Measurements from ENCODE around the gene TNFRSF13B.
A peak's percentile ranks its signal among the peaks of the same experiment; 100 is the strongest.

Gene TNFRSF13B

DNA sequence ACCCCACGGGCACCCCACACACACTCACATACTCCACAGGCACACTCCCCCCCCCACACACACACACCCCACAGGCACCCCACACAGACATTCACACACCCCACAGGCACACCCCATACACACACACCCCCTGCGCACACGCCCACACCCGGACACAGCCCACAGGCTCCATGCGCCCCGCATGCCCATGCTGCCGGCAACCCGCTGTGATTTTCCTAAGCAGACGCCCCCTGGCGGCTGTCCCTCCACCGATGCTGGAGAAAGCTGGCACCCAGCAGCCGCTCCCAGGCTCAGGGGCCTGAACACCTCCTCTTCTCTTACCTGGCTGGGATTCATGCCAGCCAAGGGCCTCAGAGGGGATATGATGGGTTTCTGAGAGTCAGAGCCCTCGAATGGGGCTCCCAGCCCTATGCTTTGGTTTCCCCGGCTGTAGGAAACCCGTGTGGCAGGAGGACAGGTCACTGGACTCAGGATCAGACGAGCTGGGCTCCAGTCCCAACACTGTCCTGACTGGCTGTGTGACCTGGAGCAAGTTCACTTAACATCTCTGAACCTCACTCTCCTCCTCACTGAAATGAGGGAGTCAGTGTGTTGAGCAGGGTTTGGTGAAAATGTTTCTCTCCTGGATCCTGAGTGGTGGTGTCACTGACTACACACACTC lies 19.6 kb upstream of the TNFRSF13B start:
- TF ChIP-seq, protein P1, sequence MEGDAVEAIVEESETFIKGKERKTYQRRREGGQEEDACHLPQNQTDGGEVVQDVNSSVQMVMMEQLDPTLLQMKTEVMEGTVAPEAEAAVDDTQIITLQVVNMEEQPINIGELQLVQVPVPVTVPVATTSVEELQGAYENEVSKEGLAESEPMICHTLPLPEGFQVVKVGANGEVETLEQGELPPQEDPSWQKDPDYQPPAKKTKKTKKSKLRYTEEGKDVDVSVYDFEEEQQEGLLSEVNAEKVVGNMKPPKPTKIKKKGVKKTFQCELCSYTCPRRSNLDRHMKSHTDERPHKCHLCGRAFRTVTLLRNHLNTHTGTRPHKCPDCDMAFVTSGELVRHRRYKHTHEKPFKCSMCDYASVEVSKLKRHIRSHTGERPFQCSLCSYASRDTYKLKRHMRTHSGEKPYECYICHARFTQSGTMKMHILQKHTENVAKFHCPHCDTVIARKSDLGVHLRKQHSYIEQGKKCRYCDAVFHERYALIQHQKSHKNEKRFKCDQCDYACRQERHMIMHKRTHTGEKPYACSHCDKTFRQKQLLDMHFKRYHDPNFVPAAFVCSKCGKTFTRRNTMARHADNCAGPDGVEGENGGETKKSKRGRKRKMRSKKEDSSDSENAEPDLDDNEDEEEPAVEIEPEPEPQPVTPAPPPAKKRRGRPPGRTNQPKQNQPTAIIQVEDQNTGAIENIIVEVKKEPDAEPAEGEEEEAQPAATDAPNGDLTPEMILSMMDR (IDR thresholded peaks at IDR 0.05; ENCODE audit: low read depth, low read length), result peak; percentile 91
- Histone ChIP-seq H3K9me3 (ENCODE audit: severe bottlenecking) (peaks cover 2% of the 10 kb centered on the region), H3K36me3 (no peaks in the 10 kb centered on the region), H3K27me3 (ENCODE audit: insufficient read depth, low read depth, severe bottlenecking) (no peaks in the 10 kb centered on the region), H3K27ac (no peak overlapping the region), H3K4me3 (ENCODE audit: low read depth, low read length) (no peak overlapping the region)
- DNase-seq, result peak; percentile 81

DNA sequence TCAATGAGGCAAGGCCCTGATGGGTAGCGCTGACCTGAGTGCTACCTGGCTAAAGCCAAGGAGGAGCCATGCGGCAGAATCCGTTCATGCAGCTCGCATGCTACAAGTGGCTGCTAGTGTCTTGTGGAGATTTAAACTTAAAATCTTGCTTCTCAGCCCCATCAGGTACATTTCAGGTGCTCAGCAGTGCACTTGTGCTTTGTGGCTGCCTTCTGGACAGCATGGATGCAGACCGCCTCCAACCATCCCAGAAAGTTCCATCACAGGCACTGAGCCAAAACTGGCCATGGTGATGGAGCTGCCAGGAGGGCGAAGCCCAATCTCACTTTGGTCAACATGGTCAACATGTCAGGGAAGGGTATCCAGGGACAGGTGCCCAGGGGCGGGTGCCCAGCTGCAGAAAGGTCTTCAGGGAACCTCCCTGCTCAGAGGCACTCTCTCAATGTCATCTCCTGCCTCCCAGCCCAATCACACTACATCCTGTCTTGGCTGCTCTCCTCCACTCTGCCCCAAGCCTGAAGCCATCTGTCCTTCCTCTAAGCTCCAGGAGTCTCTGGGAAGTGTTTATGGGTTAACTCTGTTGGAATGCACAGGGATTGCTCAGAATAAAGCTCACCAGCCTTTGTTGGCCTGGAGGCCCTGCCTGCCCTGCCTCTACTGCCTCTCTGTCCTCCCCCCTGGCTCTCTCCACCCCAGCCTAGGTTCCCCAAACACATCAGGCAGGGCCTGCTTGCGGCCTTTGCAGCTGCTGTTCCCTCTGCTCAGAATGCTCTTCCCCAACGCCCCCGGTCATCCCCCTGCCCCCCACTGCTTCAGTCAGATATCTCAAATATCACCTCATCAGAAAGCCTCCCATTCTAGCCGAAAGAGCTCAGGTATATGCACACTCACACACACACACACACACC lies 18.3 kb upstream of the TNFRSF13B start:
- Histone ChIP-seq H3K27ac (no peak overlapping the region), H3K4me3 (ENCODE audit: low read depth, low read length) (no peak overlapping the region), H3K27me3 (ENCODE audit: insufficient read depth, low read depth, severe bottlenecking) (no peaks in the 10 kb centered on the region), H3K9me3 (ENCODE audit: severe bottlenecking) (peaks cover 2% of the 10 kb centered on the region), H3K36me3 (no peaks in the 10 kb centered on the region)
- peak; percentile 47 for DNase-seq
- TF ChIP-seq, protein P1 (IDR thresholded peaks at IDR 0.05; ENCODE audit: low read depth, low read length), result no peak

DNA sequence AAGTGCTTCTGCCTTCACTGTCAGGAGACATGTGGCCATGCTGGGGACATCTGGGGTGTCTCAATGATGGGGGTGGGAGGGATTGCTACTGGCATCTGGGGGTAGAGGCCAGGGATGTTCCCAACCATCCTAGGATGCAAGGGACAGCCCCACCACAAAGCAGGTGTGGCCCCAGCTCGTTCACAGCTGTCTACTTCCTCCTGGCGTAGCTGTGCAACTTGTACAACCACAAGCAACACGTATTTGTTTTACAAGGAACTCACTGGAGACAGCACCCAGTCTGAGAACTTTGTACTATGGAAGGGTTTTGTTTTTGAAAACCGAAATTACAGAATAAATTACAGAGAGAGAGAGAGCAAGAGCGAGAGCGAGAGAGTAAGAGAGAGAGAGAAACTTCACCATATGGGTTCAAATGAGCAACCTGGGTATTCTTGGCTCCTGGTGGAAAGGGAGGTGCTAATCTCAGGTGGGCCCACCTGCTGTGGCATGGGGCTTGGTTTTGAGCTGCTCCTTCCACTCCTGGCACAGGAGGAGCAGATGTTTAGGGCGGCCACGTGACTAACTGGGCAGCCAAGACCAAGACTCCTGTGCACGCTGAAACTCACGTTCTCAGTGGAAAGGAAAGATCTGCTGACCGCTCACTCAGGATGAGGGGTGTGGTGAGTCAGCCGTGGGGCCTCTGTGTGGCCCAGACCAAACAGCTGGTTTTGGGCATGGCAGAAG lies 17.5 kb upstream of the TNFRSF13B start:
- H3K27me3 ChIP-seq (ENCODE audit: insufficient read depth, low read depth, severe bottlenecking), result no peaks in the 10 kb centered on the region
- TF ChIP-seq, protein P1 (IDR thresholded peaks at IDR 0.05; ENCODE audit: low read depth, low read length), result no peak
- H3K4me3 ChIP-seq (ENCODE audit: low read depth, low read length), result no peak overlapping the region
- no peak for DNase-seq
- H3K27ac ChIP-seq, result no peak overlapping the region
- peaks cover 2% of the 10 kb centered on the region for H3K9me3 ChIP-seq (ENCODE audit: severe bottlenecking)
- H3K36me3 ChIP-seq, result no peaks in the 10 kb centered on the region

DNA sequence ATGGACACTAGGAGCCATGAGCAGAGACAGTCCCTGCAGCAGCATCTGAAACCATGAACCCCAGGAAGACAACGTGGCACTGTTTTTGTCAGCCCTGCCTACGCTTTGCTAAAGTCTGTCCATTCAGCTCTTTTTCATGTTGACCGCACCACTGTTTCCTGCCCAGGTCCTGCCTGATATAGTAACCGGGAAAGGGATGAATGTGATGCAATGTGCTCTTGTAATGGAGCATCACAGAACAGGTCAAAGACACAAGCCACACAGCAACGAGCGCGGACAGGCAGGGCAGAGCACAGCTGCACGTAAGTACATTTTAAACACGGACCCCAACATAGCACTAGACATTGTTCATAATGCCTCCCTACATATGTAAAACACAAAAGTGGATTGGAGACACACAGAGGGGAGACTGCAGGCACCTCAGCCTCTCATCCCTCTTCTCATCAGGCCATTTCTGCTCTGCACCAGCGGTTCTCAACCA lies 16.9 kb upstream of the TNFRSF13B start:
- Histone ChIP-seq H3K9me3 (ENCODE audit: severe bottlenecking) (peaks cover 2% of the 10 kb centered on the region), H3K27me3 (ENCODE audit: insufficient read depth, low read depth, severe bottlenecking) (no peaks in the 10 kb centered on the region), H3K36me3 (no peaks in the 10 kb centered on the region), H3K4me3 (ENCODE audit: low read depth, low read length) (no peak overlapping the region), H3K27ac (no peak overlapping the region)
- TF ChIP-seq, protein P1 (IDR thresholded peaks at IDR 0.05; ENCODE audit: low read depth, low read length), result no peak
- no peak for DNase-seq

DNA sequence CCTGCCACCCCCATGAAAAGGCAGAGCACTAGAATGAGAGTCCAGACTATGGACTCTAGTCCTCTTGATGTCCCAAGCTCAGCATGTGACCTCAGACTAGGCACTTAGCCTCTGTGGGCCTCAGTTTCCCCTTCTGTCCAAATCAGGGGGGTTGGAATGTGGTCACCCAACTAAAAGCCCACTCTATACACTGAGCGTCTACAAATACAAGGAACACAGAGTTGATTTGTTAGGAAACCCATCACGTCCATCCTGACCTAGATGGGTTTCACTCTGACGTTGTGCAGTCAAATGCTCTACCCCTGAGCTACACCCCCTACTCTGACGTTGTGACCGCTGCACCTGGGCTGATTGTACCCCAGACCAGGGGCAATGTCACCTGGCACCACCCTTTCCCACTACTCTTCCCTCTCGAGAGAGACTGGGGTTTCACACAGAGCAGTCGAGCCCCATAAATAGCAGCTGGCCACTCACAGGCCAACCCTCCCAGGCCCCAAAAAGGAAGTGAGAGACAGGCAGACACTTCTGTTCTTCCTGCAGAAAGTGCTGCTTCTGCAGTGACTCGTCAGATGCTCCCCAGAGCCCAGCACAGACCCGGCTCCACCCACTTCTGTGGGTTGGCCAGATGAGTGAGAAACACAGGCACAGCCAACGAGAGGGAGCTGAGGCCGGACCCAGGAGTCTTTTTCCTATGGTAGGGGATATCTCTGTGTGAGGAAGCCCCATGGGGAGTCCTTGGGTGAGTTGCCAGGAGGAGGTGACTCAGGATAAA lies 16.1 kb upstream of the TNFRSF13B start:
- no peak overlapping the region for H3K4me3 ChIP-seq (ENCODE audit: low read depth, low read length)
- peak; percentile 19 for DNase-seq
- H3K9me3 ChIP-seq (ENCODE audit: severe bottlenecking), result no peaks in the 10 kb centered on the region
- H3K27ac ChIP-seq, result no peak overlapping the region
- no peaks in the 10 kb centered on the region for H3K27me3 ChIP-seq (ENCODE audit: insufficient read depth, low read depth, severe bottlenecking)
- H3K36me3 ChIP-seq, result no peaks in the 10 kb centered on the region
- TF ChIP-seq, protein P1 (IDR thresholded peaks at IDR 0.05; ENCODE audit: low read depth, low read length), result no peak

Measured in WERI-Rb-1 (cell line).